ENCODE results near the gene PTPMT1. TPM values are rescaled to one million over a fixed set of nuclear protein-coding genes. Genes with fewer than 3 reads are reported as not detected.

PTPMT1 gene
- polyA plus RNA-seq, 2 of the 4 experiments (the other 2 are of a cell fraction), result 63.4 to 69.2 TPM

DNA sequence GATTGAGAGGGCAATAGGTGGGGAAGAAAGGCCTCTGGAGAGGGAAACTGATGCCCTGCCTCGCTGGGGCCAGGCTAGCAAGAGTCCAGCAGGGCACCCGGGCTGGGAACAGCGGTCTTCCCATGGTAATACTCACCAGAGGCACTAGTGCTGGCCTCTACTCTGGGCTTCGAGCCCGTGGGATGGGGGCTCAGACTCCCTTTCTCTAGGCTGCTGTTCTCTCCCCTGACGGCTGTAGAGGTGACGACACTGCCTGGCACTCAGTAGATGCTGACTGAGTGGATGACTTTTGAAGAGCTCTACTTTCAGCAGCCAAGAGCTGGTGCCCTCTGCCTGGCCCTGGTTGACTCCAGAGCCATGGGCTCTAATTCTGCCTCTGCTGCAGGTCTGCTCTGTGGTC is 29.6 kb downstream of the PTPMT1 start:
- FAIRE-seq (no peak), DNase-seq (ENCODE audit: low read depth in 1 of 2, low spot score in 1 of 2) (no peak), ATAC-seq (peak; percentile 40 to 60; a peak in 5 of 6 replicates)
- POLR2A ChIA-PET, result no interaction called here
- TF ChIP-seq CHD4 (IDR thresholded peaks at IDR 0.05; ENCODE audit: borderline replicate concordance) (no peak), CEBPB (IDR thresholded peaks at IDR 0.05) (no peak), TP53 (CRISPR knock-in tag; IDR thresholded peaks at IDR 0.05) (no peak), FOSL2 (IDR thresholded peaks at IDR 0.05) (no peak), FOSL2 (CRISPR knock-in tag; IDR thresholded peaks at IDR 0.05) (no peak), HOXB5 (CRISPR knock-in tag; IDR thresholded peaks at IDR 0.05) (no peak), RNF2 (IDR thresholded peaks at IDR 0.05; ENCODE audit: borderline replicate concordance, low read depth) (no peak), MAFK (IDR thresholded peaks at IDR 0.05; ENCODE audit: partially characterized antibody) (no peak), FOXS1 (CRISPR knock-in tag; IDR thresholded peaks at IDR 0.05) (no peak), SREBF2 (IDR thresholded peaks at IDR 0.05) (no peak)
- TF ChIP-seq, protein P1, sequence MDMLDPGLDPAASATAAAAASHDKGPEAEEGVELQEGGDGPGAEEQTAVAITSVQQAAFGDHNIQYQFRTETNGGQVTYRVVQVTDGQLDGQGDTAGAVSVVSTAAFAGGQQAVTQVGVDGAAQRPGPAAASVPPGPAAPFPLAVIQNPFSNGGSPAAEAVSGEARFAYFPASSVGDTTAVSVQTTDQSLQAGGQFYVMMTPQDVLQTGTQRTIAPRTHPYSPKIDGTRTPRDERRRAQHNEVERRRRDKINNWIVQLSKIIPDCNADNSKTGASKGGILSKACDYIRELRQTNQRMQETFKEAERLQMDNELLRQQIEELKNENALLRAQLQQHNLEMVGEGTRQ (IDR thresholded peaks at IDR 0.05), result no peak
- TF ChIP-seq, protein P2, sequence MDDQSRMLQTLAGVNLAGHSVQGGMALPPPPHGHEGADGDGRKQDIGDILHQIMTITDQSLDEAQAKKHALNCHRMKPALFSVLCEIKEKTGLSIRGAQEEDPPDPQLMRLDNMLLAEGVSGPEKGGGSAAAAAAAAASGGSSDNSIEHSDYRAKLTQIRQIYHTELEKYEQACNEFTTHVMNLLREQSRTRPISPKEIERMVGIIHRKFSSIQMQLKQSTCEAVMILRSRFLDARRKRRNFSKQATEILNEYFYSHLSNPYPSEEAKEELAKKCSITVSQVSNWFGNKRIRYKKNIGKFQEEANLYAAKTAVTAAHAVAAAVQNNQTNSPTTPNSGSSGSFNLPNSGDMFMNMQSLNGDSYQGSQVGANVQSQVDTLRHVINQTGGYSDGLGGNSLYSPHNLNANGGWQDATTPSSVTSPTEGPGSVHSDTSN (IDR thresholded peaks at IDR 0.05), result no peak
- TF ChIP-seq, protein P3, sequence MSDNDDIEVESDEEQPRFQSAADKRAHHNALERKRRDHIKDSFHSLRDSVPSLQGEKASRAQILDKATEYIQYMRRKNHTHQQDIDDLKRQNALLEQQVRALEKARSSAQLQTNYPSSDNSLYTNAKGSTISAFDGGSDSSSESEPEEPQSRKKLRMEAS (IDR thresholded peaks at IDR 0.05), result no peak
- Histone ChIP-seq H3K4me3 (no peak overlapping the region), H3K9me3 (no peaks in the 10 kb centered on the region), H3K4me1 (peaks cover 8% of the 10 kb centered on the region; the same call in 1 of the 3 replicates), H3K27ac (no peak overlapping the region), H3K4me2 (no peak overlapping the region)
- 41% methylated on average over 6 of the region's 7 CpGs for WGBS (ENCODE audit: missing lambda C conversion rate)
- CTCF ChIA-PET, result interaction anchor here (0.6 to 1.0 kb wide), 4 partner anchors 24 to 167 kb away, joined by 3 to 4 read pairs (median 3); no protein-coding TSS in a partner anchor

DNA sequence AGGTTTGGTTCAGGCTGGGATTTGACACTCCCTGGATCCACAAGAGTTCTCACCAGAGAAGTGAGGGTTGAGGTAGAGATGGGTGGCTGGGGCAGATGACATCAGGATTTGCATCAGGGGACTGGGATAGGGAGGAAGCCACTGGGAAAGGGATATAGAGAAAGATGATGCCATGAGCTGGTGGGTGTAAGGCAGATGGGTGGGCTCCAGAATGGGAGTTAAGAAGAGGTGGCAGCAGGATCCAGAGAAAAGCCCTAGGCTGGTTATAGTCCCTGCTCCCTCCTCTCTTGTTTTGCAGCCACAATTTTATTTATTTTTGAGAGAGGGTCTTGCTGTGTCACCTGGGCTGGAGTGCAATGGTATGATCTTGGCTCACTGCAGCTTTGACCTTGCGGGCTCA is 30.6 kb downstream of the PTPMT1 start:
- Histone ChIP-seq H3K27ac (no peak overlapping the region), H3K4me3 (no peak overlapping the region), H3K4me1 (peaks cover 8% of the 10 kb centered on the region; the same call in 1 of the 3 replicates), H3K9me3 (no peaks in the 10 kb centered on the region), H3K4me2 (no peak overlapping the region)
- FAIRE-seq (no peak), ATAC-seq (no peak), DNase-seq (ENCODE audit: low read depth in 1 of 2, low spot score in 1 of 2) (no peak)
- TF ChIP-seq NFE2L2 (conservative IDR thresholded peaks at IDR 0.05; ENCODE audit: low read length) (no peak), HOXB13 (CRISPR knock-in tag; IDR thresholded peaks at IDR 0.05; ENCODE audit: low read depth) (no peak), CBX8 (IDR thresholded peaks at IDR 0.05) (no peak), RFX5 (IDR thresholded peaks at IDR 0.05) (no peak), ZSCAN20 (CRISPR knock-in tag; IDR thresholded peaks at IDR 0.05) (no peak), ESRRA (IDR thresholded peaks at IDR 0.05; ENCODE audit: borderline replicate concordance, low read length) (no peak), TP53 (CRISPR knock-in tag; IDR thresholded peaks at IDR 0.05) (no peak), KDM1A (IDR thresholded peaks at IDR 0.05; ENCODE audit: low read depth) (no peak), FOSL2 (IDR thresholded peaks at IDR 0.05) (no peak), FOSL2 (CRISPR knock-in tag; IDR thresholded peaks at IDR 0.05) (no peak), JUN (IDR thresholded peaks at IDR 0.05) (no peak), RAD21 (conservative IDR thresholded peaks at IDR 0.05 in 1 of 2, IDR thresholded peaks at IDR 0.05 in 1 of 2) (no peak), MAZ (IDR thresholded peaks at IDR 0.05; ENCODE audit: borderline replicate concordance, low read depth, low read length) (no peak), ZFP36 (IDR thresholded peaks at IDR 0.05; ENCODE audit: borderline replicate concordance, partially characterized antibody) (no peak), CHD2 (IDR thresholded peaks at IDR 0.05; ENCODE audit: low read length, partially characterized antibody) (no peak), SMC3 (IDR thresholded peaks at IDR 0.05) (no peak), ZC3H11A (IDR thresholded peaks at IDR 0.05) (no peak)
- TF ChIP-seq, protein P4, sequence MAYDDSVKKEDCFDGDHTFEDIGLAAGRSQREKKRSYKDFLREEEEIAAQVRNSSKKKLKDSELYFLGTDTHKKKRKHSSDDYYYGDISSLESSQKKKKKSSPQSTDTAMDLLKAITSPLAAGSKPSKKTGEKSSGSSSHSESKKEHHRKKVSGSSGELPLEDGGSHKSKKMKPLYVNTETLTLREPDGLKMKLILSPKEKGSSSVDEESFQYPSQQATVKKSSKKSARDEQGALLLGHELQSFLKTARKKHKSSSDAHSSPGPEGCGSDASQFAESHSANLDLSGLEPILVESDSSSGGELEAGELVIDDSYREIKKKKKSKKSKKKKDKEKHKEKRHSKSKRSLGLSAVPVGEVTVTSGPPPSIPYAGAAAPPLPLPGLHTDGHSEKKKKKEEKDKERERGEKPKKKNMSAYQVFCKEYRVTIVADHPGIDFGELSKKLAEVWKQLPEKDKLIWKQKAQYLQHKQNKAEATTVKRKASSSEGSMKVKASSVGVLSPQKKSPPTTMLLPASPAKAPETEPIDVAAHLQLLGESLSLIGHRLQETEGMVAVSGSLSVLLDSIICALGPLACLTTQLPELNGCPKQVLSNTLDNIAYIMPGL (CRISPR knock-in tag; IDR thresholded peaks at IDR 0.05; ENCODE audit: borderline replicate concordance), result no peak
- TF ChIP-seq, protein P5, sequence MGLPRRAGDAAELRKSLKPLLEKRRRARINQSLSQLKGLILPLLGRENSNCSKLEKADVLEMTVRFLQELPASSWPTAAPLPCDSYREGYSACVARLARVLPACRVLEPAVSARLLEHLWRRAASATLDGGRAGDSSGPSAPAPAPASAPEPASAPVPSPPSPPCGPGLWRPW (IDR thresholded peaks at IDR 0.05), result no peak
- TF ChIP-seq, protein P6, sequence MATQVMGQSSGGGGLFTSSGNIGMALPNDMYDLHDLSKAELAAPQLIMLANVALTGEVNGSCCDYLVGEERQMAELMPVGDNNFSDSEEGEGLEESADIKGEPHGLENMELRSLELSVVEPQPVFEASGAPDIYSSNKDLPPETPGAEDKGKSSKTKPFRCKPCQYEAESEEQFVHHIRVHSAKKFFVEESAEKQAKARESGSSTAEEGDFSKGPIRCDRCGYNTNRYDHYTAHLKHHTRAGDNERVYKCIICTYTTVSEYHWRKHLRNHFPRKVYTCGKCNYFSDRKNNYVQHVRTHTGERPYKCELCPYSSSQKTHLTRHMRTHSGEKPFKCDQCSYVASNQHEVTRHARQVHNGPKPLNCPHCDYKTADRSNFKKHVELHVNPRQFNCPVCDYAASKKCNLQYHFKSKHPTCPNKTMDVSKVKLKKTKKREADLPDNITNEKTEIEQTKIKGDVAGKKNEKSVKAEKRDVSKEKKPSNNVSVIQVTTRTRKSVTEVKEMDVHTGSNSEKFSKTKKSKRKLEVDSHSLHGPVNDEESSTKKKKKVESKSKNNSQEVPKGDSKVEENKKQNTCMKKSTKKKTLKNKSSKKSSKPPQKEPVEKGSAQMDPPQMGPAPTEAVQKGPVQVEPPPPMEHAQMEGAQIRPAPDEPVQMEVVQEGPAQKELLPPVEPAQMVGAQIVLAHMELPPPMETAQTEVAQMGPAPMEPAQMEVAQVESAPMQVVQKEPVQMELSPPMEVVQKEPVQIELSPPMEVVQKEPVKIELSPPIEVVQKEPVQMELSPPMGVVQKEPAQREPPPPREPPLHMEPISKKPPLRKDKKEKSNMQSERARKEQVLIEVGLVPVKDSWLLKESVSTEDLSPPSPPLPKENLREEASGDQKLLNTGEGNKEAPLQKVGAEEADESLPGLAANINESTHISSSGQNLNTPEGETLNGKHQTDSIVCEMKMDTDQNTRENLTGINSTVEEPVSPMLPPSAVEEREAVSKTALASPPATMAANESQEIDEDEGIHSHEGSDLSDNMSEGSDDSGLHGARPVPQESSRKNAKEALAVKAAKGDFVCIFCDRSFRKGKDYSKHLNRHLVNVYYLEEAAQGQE (IDR thresholded peaks at IDR 0.05), result no peak
- TF ChIP-seq, protein P2 (IDR thresholded peaks at IDR 0.05), result no peak
- ChIA-PET POLR2A (interaction anchor here (0.6 kb wide), 1 partner anchor 42 kb away, joined by 3 read pairs; no protein-coding TSS in a partner anchor), CTCF (interaction anchor here (0.6 to 1.1 kb wide), 3 partner anchors 33 to 222 kb away, joined by 3 to 4 read pairs (median 4); no protein-coding TSS in a partner anchor)
- 96% methylated on average over 1 of the region's 1 CpG for WGBS (ENCODE audit: missing lambda C conversion rate)

Measured in A549 (cell line).